Sigmoid colon (tissue), 4 donors: Measurements from ENCODE around the gene ADAMTS7.

ENCODE experiments used
- CTCF ChIP-seq, 4 experiments: fragments of 450-650 bp in 3 of 4; fragments of 200-600 bp in 1 of 4; IDR thresholded peaks; one replicate each; pipeline ENCODE4 v1.5.1; 2016 to 2019; ENCODE audit warnings: antibody characterized with exemption in 4 of 4, mild to moderate bottlenecking in 3 of 4, moderate library complexity in 2 of 4
- EP300 ChIP-seq, 4 donors: sonication (generic); formaldehyde crosslinking; IDR thresholded peaks; one replicate each; pipeline ENCODE4 v1.6.1; 2017; ENCODE audit warnings: antibody characterized with exemption in 4 of 4
- POLR2A ChIP-seq, 2 donors: fragments of 450-650 bp; IDR thresholded peaks; one replicate each; pipeline ENCODE4 v1.6.1; 2016; ENCODE audit warnings: antibody characterized with exemption in 2 of 2, mild to moderate bottlenecking in 2 of 2, moderate library complexity in 2 of 2
- POLR2AphosphoS5 ChIP-seq, 4 donors: sonication (generic); formaldehyde crosslinking; IDR thresholded peaks; one replicate each; pipeline ENCODE4 v1.6.1; 2017; ENCODE audit warnings: antibody characterized with exemption in 4 of 4

- no peak for TF ChIP-seq CTCF (IDR thresholded peaks at IDR 0.05)
- TF ChIP-seq POLR2AphosphoS5 (IDR thresholded peaks at IDR 0.05), result no peak
- TF ChIP-seq POLR2A (IDR thresholded peaks at IDR 0.05), result no peak
- TF ChIP-seq EP300 (IDR thresholded peaks at IDR 0.05), result no peak
These were observed 25.9 kb upstream of the ADAMTS7 start for GRCh38 chr15:78837131-78837530.
